ENCODE results near the gene MBNL3.

Gene MBNL3

GRCh38 chrX:132483488-132483887, 5.3 kb downstream of the MBNL3 start:
- H3K36me3 ChIP-seq (ENCODE audit: insufficient read depth, low read length): no peaks in the 10 kb centered on the region
- no peaks in the 10 kb centered on the region for H3K9me3 ChIP-seq (ENCODE audit: low read length)
- no peaks in the 10 kb centered on the region for H3K9me2 ChIP-seq (ENCODE audit: low read depth, low read length)
- H3K4me1 ChIP-seq (ENCODE audit: insufficient read depth, low read length, severe bottlenecking): peaks cover 88% of the 10 kb centered on the region
- peak overlapping the region; percentile 58 for H3K4me2 ChIP-seq (ENCODE audit: low read length)
- no peak overlapping the region for H2AFZ ChIP-seq (ENCODE audit: low read length)
- H3K9ac ChIP-seq (ENCODE audit: low read length): peak overlapping the region; percentile 37; the same call in 1 of the 2 replicates
- peaks cover 60% of the 10 kb centered on the region for H3K79me2 ChIP-seq (ENCODE audit: insufficient read depth, low read length)
- TF ChIP-seq CTCF (IDR thresholded peaks at IDR 0.05; ENCODE audit: low read length) (no peak), EZH2 (IDR thresholded peaks at IDR 0.05; ENCODE audit: borderline replicate concordance, low read length) (no peak)
- H3K27me3 ChIP-seq (ENCODE audit: insufficient read depth, low read length): no peaks in the 10 kb centered on the region
- H3K27ac ChIP-seq (ENCODE audit: low read depth, low read length, poor library complexity, severe bottlenecking): peak overlapping the region; percentile 97
- no peaks in the 10 kb centered on the region for H4K20me1 ChIP-seq (ENCODE audit: insufficient read depth, low read length)
- H3K4me3 ChIP-seq (ENCODE audit: low read depth, low read length, poor library complexity, severe bottlenecking): peak overlapping the region; percentile 19
- no peaks in the 10 kb centered on the region for H3F3A ChIP-seq (ENCODE audit: insufficient read depth, low read length)

DNA sequence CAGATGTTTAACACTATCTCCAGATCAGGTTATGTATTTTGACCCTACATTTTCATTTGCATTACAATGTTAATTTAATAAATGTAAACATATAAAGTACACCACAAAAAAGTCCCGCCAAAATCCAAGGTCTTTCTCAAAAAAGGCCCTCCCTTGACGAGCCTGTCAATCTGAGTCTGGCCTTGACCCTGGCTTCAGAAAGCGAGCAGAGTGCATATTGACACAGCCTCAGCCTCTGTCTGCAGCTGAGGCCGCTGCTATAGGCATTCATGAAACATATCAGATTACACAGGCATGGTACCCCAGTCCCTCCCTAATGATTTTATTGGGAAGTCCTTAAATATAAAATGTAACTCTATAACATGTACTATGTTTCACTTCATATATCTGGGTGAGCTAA, 6.2 kb downstream of the MBNL3 start:
- H3K9me3 ChIP-seq (ENCODE audit: low read length): no peaks in the 10 kb centered on the region
- no peaks in the 10 kb centered on the region for H3F3A ChIP-seq (ENCODE audit: insufficient read depth, low read length)
- peak overlapping the region; percentile 58 for H3K4me2 ChIP-seq (ENCODE audit: low read length)
- H4K20me1 ChIP-seq (ENCODE audit: insufficient read depth, low read length): no peaks in the 10 kb centered on the region
- peak overlapping the region; percentile 19 for H3K4me3 ChIP-seq (ENCODE audit: low read depth, low read length, poor library complexity, severe bottlenecking)
- TF ChIP-seq CTCF (IDR thresholded peaks at IDR 0.05; ENCODE audit: low read length) (no peak), EZH2 (IDR thresholded peaks at IDR 0.05; ENCODE audit: borderline replicate concordance, low read length) (no peak)
- peaks cover 83% of the 10 kb centered on the region for H3K4me1 ChIP-seq (ENCODE audit: insufficient read depth, low read length, severe bottlenecking)
- H3K36me3 ChIP-seq (ENCODE audit: insufficient read depth, low read length): no peaks in the 10 kb centered on the region
- H3K9me2 ChIP-seq (ENCODE audit: low read depth, low read length): no peaks in the 10 kb centered on the region
- no peak overlapping the region for H2AFZ ChIP-seq (ENCODE audit: low read length)
- H3K79me2 ChIP-seq (ENCODE audit: insufficient read depth, low read length): peaks cover 59% of the 10 kb centered on the region
- peak overlapping the region; percentile 97 for H3K27ac ChIP-seq (ENCODE audit: low read depth, low read length, poor library complexity, severe bottlenecking)
- peak overlapping the region; percentile 37; the same call in 1 of the 2 replicates for H3K9ac ChIP-seq (ENCODE audit: low read length)
- H3K27me3 ChIP-seq (ENCODE audit: insufficient read depth, low read length): no peaks in the 10 kb centered on the region

DNA sequence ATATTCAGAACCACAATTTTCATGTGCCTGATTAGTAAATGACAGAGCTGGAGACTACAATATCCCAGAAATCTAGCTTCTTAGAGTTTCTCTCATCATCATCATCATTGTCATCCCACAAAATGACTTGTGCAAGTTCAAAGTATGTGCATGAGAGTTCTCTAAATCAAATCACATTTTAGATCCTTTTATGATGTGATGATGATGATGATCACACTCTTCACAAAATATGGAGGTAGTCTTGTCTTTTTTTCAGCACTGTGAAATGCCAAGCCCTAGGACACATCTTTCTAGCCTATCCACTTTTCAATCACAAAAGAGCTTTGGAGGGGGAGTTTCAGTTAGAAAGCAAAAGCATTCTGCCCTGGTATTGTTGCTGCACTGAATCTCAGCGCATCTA, 7.4 kb downstream of the MBNL3 start:
- H3K27ac ChIP-seq (ENCODE audit: low read depth, low read length, poor library complexity, severe bottlenecking): peak overlapping the region; percentile 97
- H3K36me3 ChIP-seq (ENCODE audit: insufficient read depth, low read length): no peaks in the 10 kb centered on the region
- peak overlapping the region; percentile 57 for H3K9ac ChIP-seq (ENCODE audit: low read length)
- peak overlapping the region; percentile 93 for H3K4me2 ChIP-seq (ENCODE audit: low read length)
- H3K4me3 ChIP-seq (ENCODE audit: low read depth, low read length, poor library complexity, severe bottlenecking): peak overlapping the region; percentile 51
- TF ChIP-seq CTCF (IDR thresholded peaks at IDR 0.05; ENCODE audit: low read length): no peak
- no peak for TF ChIP-seq EZH2 (IDR thresholded peaks at IDR 0.05; ENCODE audit: borderline replicate concordance, low read length)
- H3K9me2 ChIP-seq (ENCODE audit: low read depth, low read length): no peaks in the 10 kb centered on the region
- peaks cover 71% of the 10 kb centered on the region for H3K4me1 ChIP-seq (ENCODE audit: insufficient read depth, low read length, severe bottlenecking)
- H3K27me3 ChIP-seq (ENCODE audit: insufficient read depth, low read length): no peaks in the 10 kb centered on the region
- H4K20me1 ChIP-seq (ENCODE audit: insufficient read depth, low read length): no peaks in the 10 kb centered on the region
- H3K79me2 ChIP-seq (ENCODE audit: insufficient read depth, low read length): peaks cover 50% of the 10 kb centered on the region
- no peak overlapping the region for H2AFZ ChIP-seq (ENCODE audit: low read length)
- no peaks in the 10 kb centered on the region for H3K9me3 ChIP-seq (ENCODE audit: low read length)
- no peaks in the 10 kb centered on the region for H3F3A ChIP-seq (ENCODE audit: insufficient read depth, low read length)

All from OCI-LY1 (cell line).